CD4-positive, alpha-beta T cell treated with Interleukin-12 subunit alpha and Interleukin-12 subunit beta, for 1 hour (primary cell): Measurements from ENCODE around the gene APOA1.

Source experiments
- DNase-seq: peaks from one replicate; pipeline ENCODE4 v3.0.0-alpha.2; 2020

Gene APOA1

GRCh38 chr11:116837231-116838091, at the start of gene APOA1:
TSS of gene APOA1 (minus strand) at chr11:116837622. CDS start at chr11:116837387, 235 bp downstream.
- no peak for DNase-seq

GRCh38 chr11:116885951-116886655, 48.7 kb upstream of the APOA1 start:
- DNase-seq = no peak

- DNase-seq = no peak
Observed at GRCh38 chr11:116882386-116882785, 45.0 kb upstream of the APOA1 start.

- DNase-seq = no peak
Observed at GRCh38 chr11:116881143-116881542, 43.7 kb upstream of the APOA1 start.

GRCh38 chr11:116879800-116880625, 42.6 kb upstream of the APOA1 start:
- peak; percentile 69 for DNase-seq

GRCh38 chr11:116876656-116877055, 39.2 kb upstream of the APOA1 start:
- DNase-seq = no peak

- no peak for DNase-seq
Observed at GRCh38 chr11:116875194-116875593, 37.8 kb upstream of the APOA1 start.

GRCh38 chr11:116874251-116874650, 36.8 kb upstream of the APOA1 start:
- no peak for DNase-seq

- no peak for DNase-seq
Observed at GRCh38 chr11:116873381-116873780, 36.0 kb upstream of the APOA1 start.

GRCh38 chr11:116871248-116871647, 33.8 kb upstream of the APOA1 start:
- no peak for DNase-seq

GRCh38 chr11:116870054-116870453, 32.6 kb upstream of the APOA1 start:
- no peak for DNase-seq

- no peak for DNase-seq
Observed at GRCh38 chr11:116869610-116870009, 32.2 kb upstream of the APOA1 start.

- no peak for DNase-seq
Observed at GRCh38 chr11:116868066-116868465, 30.6 kb upstream of the APOA1 start.

- DNase-seq = no peak
Observed at GRCh38 chr11:116867619-116868018, 30.2 kb upstream of the APOA1 start.

- DNase-seq = no peak
Observed at GRCh38 chr11:116866804-116867455, 29.5 kb upstream of the APOA1 start.

- DNase-seq = no peak
Observed at GRCh38 chr11:116865696-116866095, 28.3 kb upstream of the APOA1 start.

- DNase-seq = no peak
Observed at GRCh38 chr11:116864531-116864930, 27.1 kb upstream of the APOA1 start.

- no peak for DNase-seq
Observed at GRCh38 chr11:116862951-116863350, 25.5 kb upstream of the APOA1 start.

- no peak for DNase-seq
Observed at GRCh38 chr11:116862185-116862584, 24.8 kb upstream of the APOA1 start.

GRCh38 chr11:116861539-116861938, 24.1 kb upstream of the APOA1 start:
- DNase-seq = no peak

GRCh38 chr11:116860303-116860702, 22.9 kb upstream of the APOA1 start:
- DNase-seq = no peak

GRCh38 chr11:116859175-116859574, 21.8 kb upstream of the APOA1 start:
- DNase-seq = no peak

GRCh38 chr11:116857936-116858335, 20.5 kb upstream of the APOA1 start:
- DNase-seq = no peak
